ENCODE measurements around the gene MACROD2.

GRCh38 chr20:15862178-15862577 lies 1866.9 kb downstream of the MACROD2 start:
- TF ChIP-seq CTCF (IDR thresholded peaks at IDR 0.05; ENCODE audit: insufficient read depth, low read depth, low read length), result no peak
- no peak for TF ChIP-seq EZH2 (IDR thresholded peaks at IDR 0.05; ENCODE audit: insufficient read depth, low read length)
